ENCODE data around the gene MAMDC4.
A peak's percentile ranks its signal among the peaks of the same experiment; 100 is the strongest.

Gene MAMDC4

DNA sequence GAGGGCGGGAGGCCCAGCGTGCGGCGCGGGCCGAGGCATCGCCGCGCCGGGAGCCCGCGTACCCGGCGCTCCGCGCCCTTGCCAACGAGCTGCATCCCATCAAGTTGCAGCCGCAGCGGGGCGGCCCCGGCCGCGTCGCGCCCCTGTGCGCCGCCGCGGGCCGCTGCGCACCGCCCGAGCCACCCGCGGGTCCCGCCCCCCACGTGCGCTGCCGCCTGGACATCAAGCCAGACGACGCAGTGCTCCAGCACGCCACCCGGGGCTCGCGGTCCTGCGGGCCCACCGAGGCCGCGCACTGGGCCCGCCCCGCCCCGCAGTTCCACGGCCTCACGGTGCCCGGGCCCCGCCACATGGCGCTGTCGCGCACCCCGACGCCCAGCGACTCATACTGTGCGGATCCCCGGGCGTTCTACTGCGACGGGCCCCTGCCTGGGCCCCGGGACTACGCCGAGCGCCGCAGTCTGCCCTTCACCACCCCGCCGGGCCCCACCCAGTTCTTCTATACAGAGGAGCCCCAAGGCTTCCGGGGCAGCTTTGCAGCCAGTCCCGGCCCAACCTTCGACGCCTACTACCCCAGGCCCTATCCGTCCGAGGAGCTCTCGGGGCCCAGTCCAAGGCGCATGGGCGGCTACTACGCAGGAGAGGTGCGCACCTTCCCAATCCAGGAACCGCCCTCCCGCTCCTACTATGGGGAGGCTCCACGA, 7.2 kb upstream of the MAMDC4 start:
- H3K27me3 ChIP-seq (ENCODE audit: control insufficient read depth in 5 of 5, insufficient read depth in 4 of 5, low read length in 5 of 5) = peaks cover 3 to 18% (median 17%) of the 10 kb centered on the region in 5 donors
- H3K9ac ChIP-seq (ENCODE audit: low read length in 5 of 5) = no peak overlapping the region
- H3K4me1 ChIP-seq (ENCODE audit: control insufficient read depth in 5 of 5, insufficient read depth in 5 of 5, low read length in 5 of 5) = peaks cover 0 to 57% (median 38%) of the 10 kb centered on the region in 5 donors
- no peak overlapping the region for H3K27ac ChIP-seq (ENCODE audit: low read depth, low read length)
- H3K4me3 ChIP-seq (ENCODE audit: low read depth in 1 of 5, low read length in 5 of 5) = no peak overlapping the region
- H3K36me3 ChIP-seq (ENCODE audit: control insufficient read depth in 5 of 5, insufficient read depth in 5 of 5, low read length in 5 of 5) = peaks cover 0 to 8% (median 4%) of the 10 kb centered on the region in 5 donors
- no peaks in the 10 kb centered on the region for H3K9me3 ChIP-seq (ENCODE audit: control insufficient read depth in 5 of 5, low read length in 5 of 5)

DNA sequence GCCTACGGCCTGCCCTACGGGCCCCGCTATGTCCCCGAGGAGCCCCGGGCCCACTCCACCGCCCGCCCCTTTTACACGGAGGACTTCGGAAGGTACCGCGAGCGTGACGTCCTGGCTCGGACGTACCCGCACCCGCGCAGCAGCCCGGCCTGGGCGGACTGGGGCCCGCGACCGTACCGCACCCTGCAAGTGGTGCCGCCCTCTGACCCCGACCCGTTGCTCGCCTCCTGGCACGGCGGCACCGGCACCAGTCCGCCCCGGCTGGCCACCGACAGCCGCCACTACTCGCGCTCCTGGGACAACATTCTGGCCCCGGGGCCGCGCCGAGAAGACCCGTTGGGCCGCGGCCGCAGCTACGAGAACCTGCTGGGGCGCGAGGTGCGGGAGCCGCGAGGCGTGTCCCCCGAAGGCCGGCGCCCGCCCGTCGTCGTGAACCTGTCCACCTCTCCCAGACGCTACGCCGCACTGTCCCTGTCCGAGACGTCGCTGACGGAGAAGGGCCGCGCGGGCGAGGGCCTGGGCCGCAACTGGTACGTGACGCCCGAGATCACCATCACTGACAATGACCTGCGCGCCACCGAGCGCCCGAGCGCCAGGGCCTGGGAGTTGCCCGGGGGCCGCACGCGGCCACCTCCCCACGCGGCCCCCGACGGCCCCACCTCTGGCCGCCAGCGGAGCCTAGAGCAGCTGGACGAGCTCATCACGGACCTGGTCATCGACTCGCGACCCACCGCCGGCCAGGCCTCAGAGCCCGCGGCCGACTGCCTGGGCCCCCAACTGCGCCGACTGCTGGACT, 6.5 kb upstream of the MAMDC4 start:
- no peak overlapping the region for H3K27ac ChIP-seq (ENCODE audit: low read depth, low read length)
- H3K36me3 ChIP-seq (ENCODE audit: control insufficient read depth in 5 of 5, insufficient read depth in 5 of 5, low read length in 5 of 5) = peaks cover 0 to 3% (median 0%) of the 10 kb centered on the region in 5 donors
- no peaks in the 10 kb centered on the region for H3K9me3 ChIP-seq (ENCODE audit: control insufficient read depth in 5 of 5, low read length in 5 of 5)
- no peak overlapping the region for H3K4me3 ChIP-seq (ENCODE audit: low read depth in 1 of 5, low read length in 5 of 5)
- no peak overlapping the region for H3K9ac ChIP-seq (ENCODE audit: low read length in 5 of 5)
- H3K4me1 ChIP-seq (ENCODE audit: control insufficient read depth in 5 of 5, insufficient read depth in 5 of 5, low read length in 5 of 5) = peaks cover 2 to 65% (median 46%) of the 10 kb centered on the region in 5 donors
- H3K27me3 ChIP-seq (ENCODE audit: control insufficient read depth in 5 of 5, insufficient read depth in 4 of 5, low read length in 5 of 5) = peaks cover 3 to 18% (median 17%) of the 10 kb centered on the region in 5 donors

DNA sequence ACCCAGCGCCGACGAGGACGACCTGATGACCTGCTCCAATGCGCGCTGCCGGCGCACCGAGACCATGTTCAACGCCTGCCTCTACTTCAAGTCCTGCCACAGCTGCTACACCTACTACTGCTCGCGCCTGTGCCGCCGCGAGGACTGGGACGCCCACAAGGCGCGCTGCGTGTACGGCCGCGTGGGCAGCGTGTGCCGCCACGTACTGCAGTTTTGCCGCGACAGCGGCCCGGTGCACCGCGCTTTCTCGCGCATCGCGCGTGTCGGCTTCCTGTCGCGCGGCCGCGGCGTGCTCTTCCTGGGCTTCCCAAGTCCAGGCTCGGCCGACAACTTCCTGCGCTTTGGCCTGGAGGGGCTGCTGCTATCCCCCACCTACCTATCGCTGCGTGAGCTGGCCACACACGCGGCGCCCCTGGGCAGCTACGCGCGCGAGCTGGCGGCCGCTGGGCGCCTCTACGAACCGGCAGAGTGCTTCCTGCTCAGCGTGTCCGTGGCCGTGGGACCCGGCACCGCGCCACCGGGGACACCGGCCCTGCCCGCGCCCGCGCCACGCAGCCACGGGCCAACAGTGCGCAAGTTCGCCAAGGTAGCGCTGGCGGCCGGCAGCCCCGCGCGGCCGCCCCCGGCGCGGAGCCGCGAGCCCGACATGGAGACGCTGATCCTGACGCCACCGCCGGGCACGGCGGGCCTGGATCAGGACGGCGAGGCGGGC, 5.6 kb upstream of the MAMDC4 start:
- Histone ChIP-seq H3K27me3 (ENCODE audit: control insufficient read depth in 5 of 5, insufficient read depth in 4 of 5, low read length in 5 of 5) (peaks cover 3 to 18% (median 17%) of the 10 kb centered on the region in 5 donors), H3K9me3 (ENCODE audit: control insufficient read depth in 5 of 5, low read length in 5 of 5) (no peaks in the 10 kb centered on the region), H3K9ac (ENCODE audit: low read length in 5 of 5) (no peak overlapping the region), H3K4me1 (ENCODE audit: control insufficient read depth in 5 of 5, insufficient read depth in 5 of 5, low read length in 5 of 5) (peaks cover 2 to 66% (median 46%) of the 10 kb centered on the region in 5 donors), H3K4me3 (ENCODE audit: low read depth in 1 of 5, low read length in 5 of 5) (peak overlapping the region in 3 of 5 donors; percentile 2 to 52 (median 18)), H3K27ac (ENCODE audit: low read depth, low read length) (no peak overlapping the region), H3K36me3 (ENCODE audit: control insufficient read depth in 5 of 5, insufficient read depth in 5 of 5, low read length in 5 of 5) (peaks cover 0 to 9% (median 3%) of the 10 kb centered on the region in 5 donors)

DNA sequence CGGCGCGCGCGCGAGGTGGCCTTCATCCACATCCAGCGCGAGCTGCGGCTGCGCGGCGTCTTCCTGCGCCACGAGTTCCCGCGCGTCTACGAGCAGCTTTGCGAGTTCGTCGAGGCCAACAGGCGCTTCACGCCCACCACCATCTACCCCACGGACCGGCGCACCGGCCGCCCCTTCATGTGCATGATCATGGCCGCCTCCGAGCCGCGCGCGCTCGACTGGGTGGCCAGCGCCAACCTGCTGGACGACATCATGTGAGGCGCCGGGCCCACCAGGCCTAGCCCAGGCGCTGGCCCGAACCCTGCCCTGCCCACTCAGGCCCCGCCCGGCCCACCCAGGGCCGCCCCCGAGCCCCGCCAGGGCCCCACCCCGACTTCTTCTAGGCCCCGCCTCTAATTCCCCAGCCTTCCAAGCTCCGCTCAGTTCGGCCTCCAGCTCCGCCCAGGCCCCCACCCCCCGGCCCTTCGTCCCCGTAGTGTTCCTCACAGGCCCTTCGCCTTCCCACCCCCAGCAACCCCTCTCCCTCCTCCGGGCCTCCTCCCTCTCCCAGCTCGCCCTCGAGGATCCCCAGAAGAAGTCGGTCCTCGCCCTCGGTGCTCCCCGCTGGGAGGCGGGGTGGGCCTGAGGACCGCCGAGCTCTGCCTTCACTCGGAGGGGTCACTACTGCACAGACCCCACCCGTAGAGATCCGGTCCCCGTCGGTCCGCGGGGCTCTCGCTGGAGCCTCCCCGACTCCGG, 4.9 kb upstream of the MAMDC4 start:
- H3K9ac ChIP-seq (ENCODE audit: low read length in 5 of 5) = peak overlapping the region in 3 of 5 donors; percentile 60 to 87 (median 77)

DNA sequence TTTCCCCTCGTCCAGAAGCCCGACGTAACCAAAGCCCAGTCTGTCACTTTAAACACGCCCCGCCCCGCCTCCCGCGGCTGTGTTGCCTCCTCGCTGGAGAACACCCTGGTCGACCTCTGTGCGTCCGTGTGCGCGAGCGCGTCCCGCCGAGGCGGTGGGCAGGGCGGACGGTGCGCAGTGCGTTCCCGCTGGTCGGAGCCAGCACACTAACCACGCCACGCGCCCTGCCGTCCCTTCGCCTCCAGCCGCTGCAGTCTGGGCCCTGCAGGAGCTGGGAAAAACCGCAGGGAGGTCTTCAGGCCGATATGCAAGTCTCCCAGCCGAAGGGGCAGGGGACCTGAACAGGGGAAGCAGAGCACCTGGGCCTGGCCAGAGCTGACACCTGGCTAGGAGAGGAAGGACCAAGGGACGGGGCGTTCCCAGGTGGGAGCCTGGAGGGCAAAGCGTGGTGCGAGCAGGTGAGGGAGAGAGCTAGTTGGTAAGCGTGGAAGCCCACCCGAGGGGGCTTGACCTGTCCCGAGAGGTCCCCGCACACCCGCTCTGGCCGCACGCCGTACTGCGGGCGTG, 4.2 kb upstream of the MAMDC4 start:
- H3K27ac ChIP-seq (ENCODE audit: low read depth, low read length) = no peak overlapping the region
- H3K27me3 ChIP-seq (ENCODE audit: control insufficient read depth in 5 of 5, insufficient read depth in 4 of 5, low read length in 5 of 5) = peaks cover 3 to 18% (median 17%) of the 10 kb centered on the region in 5 donors
- H3K9ac ChIP-seq (ENCODE audit: low read length in 5 of 5) = peak overlapping the region in 4 of 5 donors; percentile 60 to 87 (median 68)
- H3K4me3 ChIP-seq (ENCODE audit: low read depth in 1 of 5, low read length in 5 of 5) = peak overlapping the region; percentile 84 to 96 (median 91)
- peaks cover 2 to 64% (median 37%) of the 10 kb centered on the region in 5 donors for H3K4me1 ChIP-seq (ENCODE audit: control insufficient read depth in 5 of 5, insufficient read depth in 5 of 5, low read length in 5 of 5)
- H3K36me3 ChIP-seq (ENCODE audit: control insufficient read depth in 5 of 5, insufficient read depth in 5 of 5, low read length in 5 of 5) = peaks cover 0 to 13% (median 3%) of the 10 kb centered on the region in 5 donors
- H3K9me3 ChIP-seq (ENCODE audit: control insufficient read depth in 5 of 5, low read length in 5 of 5) = no peaks in the 10 kb centered on the region

More for the DNA sequence above, 4.9 kb upstream of the MAMDC4 start:
- H3K9me3 ChIP-seq (ENCODE audit: control insufficient read depth in 5 of 5, low read length in 5 of 5) = no peaks in the 10 kb centered on the region
- H3K27ac ChIP-seq (ENCODE audit: low read depth, low read length) = no peak overlapping the region
- peaks cover 3 to 18% (median 17%) of the 10 kb centered on the region in 5 donors for H3K27me3 ChIP-seq (ENCODE audit: control insufficient read depth in 5 of 5, insufficient read depth in 4 of 5, low read length in 5 of 5)
- peaks cover 0 to 13% (median 3%) of the 10 kb centered on the region in 5 donors for H3K36me3 ChIP-seq (ENCODE audit: control insufficient read depth in 5 of 5, insufficient read depth in 5 of 5, low read length in 5 of 5)
- H3K4me3 ChIP-seq (ENCODE audit: low read depth in 1 of 5, low read length in 5 of 5) = peak overlapping the region in 4 of 5 donors; percentile 84 to 96 (median 91)
- H3K4me1 ChIP-seq (ENCODE audit: control insufficient read depth in 5 of 5, insufficient read depth in 5 of 5, low read length in 5 of 5) = peaks cover 2 to 63% (median 41%) of the 10 kb centered on the region in 5 donors

DNA sequence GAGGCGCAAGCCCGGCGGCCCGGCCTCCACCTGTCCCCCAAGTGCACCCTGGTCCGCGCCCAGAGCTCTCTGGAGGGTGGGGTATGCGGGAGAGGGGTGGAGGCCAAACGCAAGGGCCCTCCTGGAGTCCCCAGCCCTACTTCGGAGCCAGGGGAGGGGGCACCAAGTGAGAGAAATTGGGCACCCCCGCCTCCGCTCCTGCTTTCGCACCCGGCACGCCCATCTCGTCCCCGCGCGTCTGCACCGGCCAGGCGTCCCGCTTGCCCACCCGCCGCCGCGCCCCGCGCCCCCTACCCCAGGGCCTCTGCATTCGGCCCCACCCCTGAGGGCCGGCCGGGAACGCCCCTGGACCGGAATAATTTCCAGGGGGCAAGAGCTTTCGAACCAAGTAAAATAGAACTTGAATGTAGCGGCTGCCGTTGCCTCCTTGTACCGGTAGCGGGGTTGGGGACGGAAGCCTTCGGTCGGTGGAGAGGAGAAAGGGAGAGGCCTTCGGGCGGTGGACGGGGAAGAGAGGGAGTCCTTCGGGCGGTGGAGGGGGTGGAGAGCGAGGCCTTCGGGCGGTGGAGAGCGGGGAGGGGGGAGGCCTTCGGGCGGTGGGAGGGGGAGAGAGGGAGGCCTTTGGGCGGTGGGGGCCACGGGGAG, 3.6 kb upstream of the MAMDC4 start:
- Histone ChIP-seq H3K9me3 (ENCODE audit: control insufficient read depth in 5 of 5, low read length in 5 of 5) (no peaks in the 10 kb centered on the region), H3K27ac (ENCODE audit: low read depth, low read length) (peak overlapping the region; percentile 74), H3K27me3 (ENCODE audit: control insufficient read depth in 5 of 5, insufficient read depth in 4 of 5, low read length in 5 of 5) (peaks cover 3 to 18% (median 17%) of the 10 kb centered on the region in 5 donors), H3K4me1 (ENCODE audit: control insufficient read depth in 5 of 5, insufficient read depth in 5 of 5, low read length in 5 of 5) (peaks cover 2 to 62% (median 32%) of the 10 kb centered on the region in 5 donors), H3K4me3 (ENCODE audit: low read depth in 1 of 5, low read length in 5 of 5) (peak overlapping the region; percentile 84 to 96 (median 91)), H3K36me3 (ENCODE audit: control insufficient read depth in 5 of 5, insufficient read depth in 5 of 5, low read length in 5 of 5) (peaks cover 0 to 13% (median 3%) of the 10 kb centered on the region in 5 donors), H3K9ac (ENCODE audit: low read length in 5 of 5) (peak overlapping the region in 4 of 5 donors; percentile 60 to 87 (median 68))

DNA sequence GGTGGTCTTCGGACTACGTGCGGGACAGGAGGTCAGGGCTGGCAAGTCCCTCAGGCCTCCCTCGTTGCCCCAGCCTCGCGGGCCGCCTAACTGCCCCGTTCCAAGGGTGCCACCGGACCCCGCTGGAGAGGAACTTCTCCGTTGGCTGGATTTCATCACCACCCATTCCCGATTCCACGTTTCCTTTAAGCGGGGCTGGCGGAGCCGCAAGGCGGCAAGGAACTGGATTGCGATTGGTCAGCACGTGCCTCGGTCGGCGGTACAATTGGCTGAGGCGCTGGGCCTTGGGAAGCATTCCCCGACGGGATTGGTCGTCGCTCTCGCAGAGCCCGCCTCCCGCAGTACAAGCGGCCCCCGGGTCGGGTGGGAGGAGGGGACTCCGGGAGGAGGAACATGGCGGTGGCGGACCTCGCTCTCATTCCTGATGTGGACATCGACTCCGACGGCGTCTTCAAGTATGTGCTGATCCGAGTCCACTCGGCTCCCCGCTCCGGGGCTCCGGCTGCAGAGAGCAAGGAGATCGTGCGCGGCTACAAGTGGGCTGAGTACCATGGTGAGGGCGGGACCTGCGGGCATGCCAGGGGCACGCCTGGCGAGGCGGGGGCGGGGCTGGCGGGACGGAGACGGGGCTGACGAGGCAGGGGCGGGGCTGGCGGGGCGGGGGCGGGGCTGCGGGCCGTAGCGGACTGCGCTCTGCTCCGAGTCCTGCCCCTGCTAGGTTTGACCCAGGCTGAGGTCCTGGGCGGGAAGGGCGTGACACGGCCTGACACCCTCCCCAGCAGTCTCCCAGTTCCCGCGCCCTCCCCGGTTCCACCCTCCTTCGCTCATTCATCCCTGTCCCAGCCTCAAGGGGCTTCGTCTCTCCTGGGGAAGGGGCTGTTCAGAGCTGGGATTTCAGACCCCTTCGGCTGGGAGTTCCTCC, 2.8 kb upstream of the MAMDC4 start, which contains the start of gene PHPT1:
TSS of gene PHPT1 (plus strand) at position 372 of the 922 bp plus-strand sequence. CDS start at position 394, 22 bp downstream.
- Histone ChIP-seq H3K9ac (ENCODE audit: low read length in 5 of 5) (peak within 1 kb of the TSS in 4 of 5 donors; percentile 64 to 87 (median 76)), H3K4me1 (ENCODE audit: control insufficient read depth in 5 of 5, insufficient read depth in 5 of 5, low read length in 5 of 5) (peaks cover 2 to 54% (median 31%) of the 10 kb centered on the region in 5 donors), H3K9me3 (ENCODE audit: control insufficient read depth in 5 of 5, low read length in 5 of 5) (no peaks in the 10 kb centered on the region), H3K4me3 (ENCODE audit: low read depth in 1 of 5, low read length in 5 of 5) (peak within 1 kb of the TSS; percentile 84 to 96 (median 91)), H3K27me3 (ENCODE audit: control insufficient read depth in 5 of 5, insufficient read depth in 4 of 5, low read length in 5 of 5) (peaks cover 3 to 18% (median 17%) of the 10 kb centered on the region in 5 donors), H3K36me3 (ENCODE audit: control insufficient read depth in 5 of 5, insufficient read depth in 5 of 5, low read length in 5 of 5) (peaks cover 0 to 13% (median 3%) of the 10 kb centered on the region in 5 donors), H3K27ac (ENCODE audit: low read depth, low read length) (peak within 1 kb of the TSS; percentile 74)

Data from subcutaneous abdominal adipose tissue (tissue), 5 donors.